Activated T-helper 9 cell treated with anti-CD3 and anti-CD28 coated beads, Interleukin-2, amount 50 U/mL, for 16 hours (primary cell): Measurements from ENCODE around the gene HSPA12B.

Experiments used
- DNase-seq: peaks from one replicate; pipeline ENCODE4 v3.0.0-alpha.2; 2020; ENCODE audit warnings: low read depth

HSPA12B gene

DNA sequence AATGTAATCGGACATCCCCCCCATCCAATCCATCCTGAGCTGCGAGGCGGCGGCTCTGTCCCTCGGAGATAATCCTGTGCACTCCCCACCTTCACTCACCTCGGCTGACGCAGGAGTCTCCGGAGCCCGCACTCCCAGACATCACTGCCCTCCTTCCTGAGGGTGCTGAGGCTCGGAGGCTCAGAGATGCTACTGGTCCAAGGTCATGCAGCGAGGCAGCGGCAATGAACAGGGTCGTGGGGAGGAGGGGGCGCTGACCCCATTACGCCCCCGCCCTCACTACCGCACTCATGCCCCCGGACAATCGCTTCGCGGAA lies 34.6 kb downstream of the HSPA12B start:
- DNase-seq: no peak

DNA sequence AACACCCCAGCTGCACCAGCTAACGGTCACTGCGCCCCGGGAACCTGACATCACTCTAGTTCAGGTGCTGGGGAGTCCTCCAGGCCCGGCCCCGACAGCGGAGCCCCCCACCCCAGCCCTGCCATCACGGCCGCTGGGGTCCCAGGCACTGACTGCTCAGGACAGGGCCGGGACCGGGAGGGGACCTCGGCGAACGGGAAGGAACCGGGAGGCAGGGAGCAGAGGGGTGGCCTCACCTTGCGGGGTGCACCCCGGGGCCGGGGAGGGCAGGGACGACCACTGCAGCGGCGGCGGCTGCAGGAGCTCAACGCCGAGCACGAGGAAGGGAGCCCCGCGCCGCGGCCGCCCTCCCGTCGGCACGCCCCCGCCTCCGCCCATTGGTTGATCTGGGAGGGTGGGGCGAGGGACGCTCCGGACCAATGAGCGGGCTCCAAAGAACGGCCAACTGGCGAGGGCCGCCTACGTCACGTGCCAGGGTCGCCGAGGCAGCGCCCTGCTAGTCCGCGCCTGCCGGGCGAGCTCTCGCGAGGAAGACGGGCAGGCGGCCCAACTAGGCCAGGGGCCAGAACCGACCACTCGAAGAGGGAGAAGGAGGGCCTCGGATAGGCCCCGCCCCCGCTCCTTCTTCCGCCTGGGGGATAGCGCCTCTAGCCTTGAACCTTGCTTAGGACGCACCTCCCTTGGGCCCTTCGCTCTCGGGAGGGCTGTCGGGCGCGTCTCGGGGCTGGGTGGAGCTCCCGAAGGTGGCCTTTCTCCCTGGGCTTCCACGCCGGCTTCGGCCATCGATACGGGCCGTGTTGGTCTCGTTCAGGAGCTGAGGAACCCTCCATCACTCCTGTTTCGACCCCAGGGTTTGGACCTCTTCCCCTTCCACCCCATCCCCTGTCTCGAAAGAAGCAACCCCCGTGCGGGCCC lies 35.2 kb downstream of the HSPA12B start, which contains the start of gene ADISSP:
Gene ADISSP (minus strand): TSS at position 327 of the 915 bp plus-strand sequence. CDS start 7,653 bp downstream, outside the sequence.
- peak; percentile 94 for DNase-seq

DNA sequence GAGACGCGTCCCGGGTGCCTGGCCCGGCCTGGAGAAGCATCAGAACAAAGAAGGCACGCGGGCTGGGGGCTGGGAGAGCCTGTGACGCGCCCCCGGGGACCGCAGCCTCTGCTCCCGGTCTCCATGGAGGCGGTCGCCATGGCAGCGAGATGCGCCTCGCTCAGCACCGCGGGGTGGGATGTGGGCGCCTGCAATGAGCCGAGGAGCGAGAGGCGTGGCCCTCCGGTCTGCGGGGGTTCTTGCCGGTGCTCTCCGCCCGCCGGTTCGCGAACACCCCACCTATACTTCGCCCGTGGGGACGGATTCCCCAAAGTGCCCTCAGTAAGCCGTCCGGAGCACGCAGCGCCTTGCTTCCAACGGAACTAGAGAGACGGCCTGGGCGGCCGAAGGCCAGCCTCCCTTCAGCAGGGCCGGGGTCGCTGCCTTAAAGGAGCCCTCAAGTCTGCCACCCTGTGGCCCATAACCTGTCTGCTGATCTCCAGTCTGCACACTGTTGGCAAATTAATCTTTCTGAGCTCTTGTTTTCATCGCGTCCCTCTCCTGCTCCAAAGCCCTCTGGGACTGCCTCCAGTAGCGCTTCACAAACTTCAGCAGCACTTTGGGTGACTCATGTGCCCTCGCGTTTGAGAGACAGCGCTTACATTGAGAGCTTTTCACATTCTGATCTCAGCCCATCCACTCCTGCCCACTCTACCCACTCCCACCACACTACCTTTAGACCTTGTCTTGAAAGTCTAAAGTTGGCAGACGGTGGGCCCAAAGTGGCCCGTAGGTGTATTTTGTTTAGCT lies 36.1 kb downstream of the HSPA12B start:
- DNase-seq: peak; percentile 75

DNA sequence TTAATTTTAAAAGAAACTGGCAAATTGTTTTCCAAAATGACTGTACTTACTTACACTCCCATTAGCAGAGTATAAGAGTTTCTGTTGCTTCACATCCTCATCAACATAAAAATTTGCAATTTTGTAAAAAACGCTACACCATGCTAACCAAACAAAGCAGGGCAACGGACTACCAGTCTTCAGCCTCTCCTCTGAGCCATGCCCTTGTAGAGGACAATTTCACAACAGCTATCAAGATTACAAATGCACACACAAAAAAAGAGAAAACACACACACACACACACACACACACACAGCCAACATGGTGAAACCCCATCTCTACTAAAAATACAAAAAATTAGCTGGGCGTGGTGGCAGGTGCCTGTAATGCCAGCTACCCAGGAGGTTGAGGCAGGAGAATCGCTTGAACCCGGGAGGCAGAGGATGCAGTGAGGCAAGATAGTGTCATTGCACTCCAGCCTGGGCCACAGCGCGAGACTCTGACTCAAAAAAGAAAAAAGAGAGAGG lies 39.1 kb downstream of the HSPA12B start:
- DNase-seq: no peak

DNA sequence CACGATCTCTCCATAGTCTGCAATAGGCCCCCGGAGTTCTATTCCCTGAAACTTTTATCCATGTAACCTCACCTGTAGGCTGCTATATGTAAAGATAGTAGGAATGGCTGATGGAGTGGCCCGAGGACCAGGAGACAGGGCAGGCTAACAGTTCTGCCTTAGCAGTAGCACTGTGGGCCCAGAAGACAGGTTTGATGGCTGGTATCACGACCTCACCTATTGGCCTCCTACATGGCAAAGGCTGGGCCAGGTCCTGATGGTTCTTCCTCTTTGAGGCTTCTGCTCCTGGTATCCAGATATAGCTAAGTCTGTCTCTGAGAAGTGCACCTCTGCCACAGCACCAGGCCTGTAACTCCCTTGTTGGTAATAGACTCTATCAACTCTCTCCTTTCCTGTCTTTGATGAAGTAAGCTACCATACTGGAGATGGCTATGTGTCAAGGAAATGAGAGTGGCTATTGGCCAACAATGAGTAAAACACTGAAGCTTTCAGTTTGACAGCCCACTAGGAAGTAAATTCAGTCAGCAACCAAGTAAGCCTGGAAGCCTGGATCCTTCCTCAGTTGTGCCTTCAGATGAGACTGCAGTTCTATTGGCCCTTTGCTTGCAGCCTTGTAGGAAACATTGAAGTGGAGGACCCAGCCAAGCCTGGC lies 43.1 kb downstream of the HSPA12B start:
- DNase-seq: no peak

DNA sequence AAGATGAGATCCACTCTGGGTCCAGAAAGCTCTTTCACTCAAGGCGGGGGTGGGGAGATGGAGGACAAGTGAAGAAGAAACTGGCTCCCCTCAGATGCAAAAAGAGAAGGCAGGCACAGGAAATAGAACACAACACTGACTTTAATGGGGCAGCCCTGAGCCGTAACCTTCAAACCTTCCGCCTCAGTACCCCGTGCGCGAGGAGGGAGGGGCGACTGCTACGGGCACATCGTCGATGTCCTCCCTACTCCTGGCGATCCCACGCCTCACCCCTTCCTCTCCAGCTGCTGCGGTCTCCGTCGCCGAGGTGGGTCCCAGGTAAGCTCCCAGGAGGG lies 44.9 kb downstream of the HSPA12B start:
- no peak for DNase-seq

DNA sequence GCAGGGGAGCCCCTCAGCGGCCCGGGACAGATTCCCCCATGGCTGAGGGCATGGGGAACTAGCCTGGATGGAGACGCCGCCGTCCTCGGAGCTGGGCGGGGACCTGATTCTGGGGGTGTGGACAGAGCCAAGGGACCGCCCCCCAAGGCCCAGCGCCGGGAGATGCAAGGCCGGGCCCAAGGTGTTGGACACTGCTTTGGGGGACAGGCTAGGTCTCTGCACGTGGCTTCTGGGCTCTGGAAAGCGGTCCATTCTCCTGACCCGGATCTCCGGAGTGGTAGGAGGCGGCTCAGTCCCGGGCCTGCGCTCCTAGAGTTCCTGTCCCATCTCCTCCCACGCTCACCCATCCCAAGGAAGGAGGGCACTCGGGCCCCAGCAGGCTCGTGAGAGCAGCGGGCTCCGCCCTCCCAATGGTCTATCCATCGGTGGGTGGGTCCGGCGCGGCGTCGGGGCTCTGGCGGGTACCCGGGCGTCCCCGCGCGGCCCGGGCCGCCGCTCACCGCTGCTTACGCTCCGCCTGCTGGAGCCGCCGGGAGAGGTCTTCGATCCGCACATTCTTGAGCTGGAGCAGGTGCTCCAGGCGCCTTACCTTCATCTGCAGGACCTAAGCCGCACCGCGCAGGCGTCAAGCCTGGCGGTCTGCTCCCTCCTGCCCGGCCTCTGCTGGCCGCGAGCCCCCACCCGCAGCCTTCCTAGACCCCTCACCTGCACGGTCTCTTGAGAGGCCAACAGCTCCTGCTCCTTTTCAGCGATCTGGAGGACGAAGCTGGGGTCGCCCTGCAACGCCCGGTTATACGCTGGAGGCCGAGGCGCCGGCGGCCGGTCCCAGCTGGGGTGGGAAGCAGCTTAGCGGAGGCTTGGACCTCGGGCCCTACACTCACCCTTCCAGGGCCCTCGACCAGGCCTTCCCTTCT lies 45.5 kb downstream of the HSPA12B start:
- DNase-seq: no peak

DNA sequence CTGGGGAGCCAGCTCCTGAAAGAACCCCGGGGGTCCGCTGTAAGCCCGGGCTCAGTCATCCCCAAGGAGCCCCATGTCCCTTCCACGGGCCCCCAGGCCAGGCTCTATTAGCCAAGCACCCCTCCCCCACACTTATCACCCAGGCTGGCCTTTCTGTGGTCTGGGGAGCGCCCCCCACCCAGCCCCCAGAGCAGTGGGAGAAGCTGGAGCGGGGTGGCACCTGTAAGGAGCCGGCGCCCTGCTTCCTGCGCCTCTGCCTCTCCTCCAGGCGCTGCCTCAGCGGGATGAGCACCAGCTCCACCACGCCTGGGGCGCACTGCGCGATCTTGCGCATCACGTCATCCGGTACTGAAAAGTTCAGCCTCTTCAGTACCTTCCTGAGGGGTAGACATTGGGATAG lies 46.5 kb downstream of the HSPA12B start:
- no peak for DNase-seq

DNA sequence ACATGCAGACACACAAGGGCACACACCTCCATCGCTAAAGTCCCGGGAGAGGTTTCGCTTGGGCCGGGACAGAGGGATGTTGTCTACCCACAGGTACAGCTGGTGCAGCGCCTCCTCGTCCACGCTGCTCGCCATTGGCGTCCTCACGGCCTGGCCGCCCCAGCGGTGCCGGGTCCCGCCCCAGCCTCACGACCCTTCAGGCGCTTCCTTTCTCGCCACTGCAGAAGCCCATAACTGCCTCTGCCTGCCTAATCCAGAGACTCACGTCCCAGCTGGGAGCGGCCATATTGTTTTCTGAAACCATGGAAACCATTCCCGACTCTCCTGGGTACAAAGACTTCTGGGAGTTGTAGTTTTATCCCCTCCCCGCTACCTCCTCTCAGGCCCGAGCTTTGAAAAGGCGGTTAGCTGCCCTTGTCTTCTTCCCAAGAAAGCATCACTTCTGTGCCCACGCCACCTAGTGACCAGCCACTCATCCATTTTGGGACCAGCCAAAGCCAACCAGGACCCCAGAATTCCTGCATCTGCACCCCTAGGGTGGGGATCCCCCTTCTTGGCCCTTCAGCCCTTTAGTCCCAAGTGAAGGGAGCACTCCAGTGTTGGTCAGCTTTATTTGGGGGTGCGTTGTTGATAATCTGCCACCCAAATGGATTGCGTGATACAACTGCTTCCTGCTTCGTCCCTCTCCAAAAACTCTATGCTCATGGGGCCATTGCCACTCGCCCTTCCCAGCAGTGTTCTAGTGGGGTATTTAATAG lies 48.8 kb downstream of the HSPA12B start, which contains the start of gene SPEF1:
Gene SPEF1 (minus strand): TSS at position 296 of the 758 bp plus-strand sequence. CDS start 161 bp downstream, at position 135.
- DNase-seq: no peak

DNA sequence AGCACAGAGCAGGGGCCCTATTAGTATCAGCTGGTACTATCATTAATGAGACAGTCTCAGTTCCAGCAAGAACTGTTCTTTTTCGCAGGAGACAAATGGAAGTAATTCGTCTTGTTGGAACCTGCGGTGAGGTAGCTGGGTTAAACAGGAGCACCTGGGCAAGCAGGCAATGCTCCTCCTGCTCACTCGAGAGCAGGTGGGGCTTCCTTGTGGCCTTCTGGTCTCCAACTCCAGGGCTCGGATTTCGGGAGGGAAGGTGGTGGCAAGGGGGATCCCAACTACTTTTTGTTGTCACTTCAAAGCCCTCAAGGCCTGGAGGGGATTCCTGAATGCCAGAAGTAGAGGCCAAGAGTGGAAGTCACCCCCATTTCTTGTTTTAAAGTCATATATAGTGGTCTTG lies 50.1 kb downstream of the HSPA12B start:
- no peak for DNase-seq

DNA sequence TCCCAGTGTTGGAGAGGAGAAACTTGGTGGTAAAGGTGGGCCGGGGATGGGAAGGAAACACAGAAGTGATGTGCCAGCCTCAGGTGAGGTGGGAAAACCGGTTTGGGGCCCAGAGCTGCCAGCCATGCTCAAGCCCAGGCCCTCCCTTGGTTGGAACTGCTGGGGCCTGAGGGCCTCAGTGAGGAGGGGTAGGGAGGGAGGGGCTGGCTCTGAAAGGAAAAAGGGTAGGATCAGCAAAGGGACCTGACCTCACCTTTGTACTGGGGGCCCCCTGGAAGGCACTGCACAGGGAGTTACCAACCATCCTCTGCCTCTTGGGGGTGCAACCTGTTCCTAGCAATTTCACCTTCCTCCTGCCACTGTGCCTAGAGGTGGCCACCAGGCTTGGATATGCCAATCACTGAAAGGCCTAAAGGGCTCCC lies 50.6 kb downstream of the HSPA12B start:
- no peak for DNase-seq

DNA sequence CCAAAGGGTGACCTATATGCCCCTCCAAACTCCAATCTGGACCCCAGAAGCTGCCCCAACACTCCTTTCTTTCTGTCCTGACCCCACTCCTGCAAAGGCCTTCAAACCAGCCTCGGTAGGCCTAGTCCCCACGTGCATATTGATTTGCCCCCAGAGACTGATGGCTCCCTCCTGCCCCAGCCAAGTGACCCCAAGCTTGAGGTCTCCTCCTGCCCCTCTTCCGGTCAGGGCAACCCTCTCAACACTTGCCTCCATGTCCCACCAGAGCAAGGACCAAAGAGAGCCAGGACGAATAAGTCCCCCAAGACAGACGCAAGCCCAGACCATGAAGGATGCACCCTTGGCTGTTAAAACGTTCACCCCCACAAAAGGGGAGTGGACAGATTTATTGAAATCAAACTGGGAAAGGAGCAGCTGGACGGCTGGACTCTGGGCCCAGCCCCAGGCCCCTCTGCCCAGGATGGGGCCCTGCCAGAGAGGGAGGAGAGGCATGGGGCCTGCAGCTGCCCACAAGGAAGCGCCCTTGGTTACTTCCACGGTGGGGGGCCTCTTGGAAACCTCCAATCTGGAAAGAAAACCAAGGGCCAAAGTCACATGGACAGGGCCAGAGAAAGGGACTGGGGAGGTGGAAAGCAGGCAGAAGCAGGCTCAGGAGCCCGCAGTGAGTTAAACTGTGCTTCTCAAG lies 51.2 kb downstream of the HSPA12B start:
- DNase-seq: no peak

DNA sequence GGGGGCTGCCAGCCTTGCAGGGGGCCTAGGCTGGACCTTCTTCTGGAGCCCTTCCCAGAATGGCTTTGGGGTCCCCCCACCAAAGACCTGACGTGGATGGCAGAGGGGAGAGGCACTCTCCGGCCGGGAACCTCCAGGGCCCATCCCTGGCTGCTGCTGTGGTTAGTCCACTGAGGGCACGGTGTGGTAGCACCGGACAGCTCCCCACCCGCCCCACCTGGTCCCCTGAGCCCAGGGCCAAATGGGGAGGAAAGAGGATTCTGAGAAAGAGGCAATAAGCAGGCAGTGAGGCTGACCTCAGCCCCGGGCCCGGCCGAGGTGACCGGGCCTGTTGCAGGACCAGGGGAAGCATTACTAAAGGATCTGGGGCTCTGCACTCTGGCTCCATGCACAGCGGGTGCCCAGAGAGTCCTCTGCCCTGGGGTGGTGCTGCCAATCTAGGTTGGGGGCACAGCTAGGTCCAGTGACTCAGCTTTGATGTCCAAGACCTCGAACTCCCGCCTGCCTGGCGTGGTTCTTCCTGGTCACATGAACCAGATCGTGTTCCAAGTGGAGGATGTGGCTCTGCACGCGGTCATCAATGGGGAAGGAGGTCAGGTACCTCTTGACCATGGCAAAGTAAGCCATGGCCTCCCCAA lies 51.9 kb downstream of the HSPA12B start:
- no peak for DNase-seq

DNA sequence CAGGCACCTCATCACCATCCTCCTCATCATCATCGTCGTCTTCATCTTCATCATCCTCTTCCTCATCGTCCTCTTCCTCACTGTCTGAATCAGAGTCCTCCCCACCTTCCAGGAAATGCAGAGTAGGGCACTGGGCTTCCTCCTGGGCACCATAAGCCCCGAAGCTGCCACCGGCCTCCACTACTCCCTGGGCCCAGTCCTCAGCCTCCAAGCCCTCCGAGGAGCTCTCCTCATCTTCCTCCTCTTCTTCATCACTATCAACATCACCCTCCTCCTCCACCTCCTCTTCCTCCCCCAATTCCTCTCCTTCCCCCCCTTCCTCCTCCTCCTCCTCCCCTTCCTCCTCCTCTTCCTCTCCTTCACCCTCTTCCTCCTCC lies 52.4 kb downstream of the HSPA12B start:
- no peak for DNase-seq

DNA sequence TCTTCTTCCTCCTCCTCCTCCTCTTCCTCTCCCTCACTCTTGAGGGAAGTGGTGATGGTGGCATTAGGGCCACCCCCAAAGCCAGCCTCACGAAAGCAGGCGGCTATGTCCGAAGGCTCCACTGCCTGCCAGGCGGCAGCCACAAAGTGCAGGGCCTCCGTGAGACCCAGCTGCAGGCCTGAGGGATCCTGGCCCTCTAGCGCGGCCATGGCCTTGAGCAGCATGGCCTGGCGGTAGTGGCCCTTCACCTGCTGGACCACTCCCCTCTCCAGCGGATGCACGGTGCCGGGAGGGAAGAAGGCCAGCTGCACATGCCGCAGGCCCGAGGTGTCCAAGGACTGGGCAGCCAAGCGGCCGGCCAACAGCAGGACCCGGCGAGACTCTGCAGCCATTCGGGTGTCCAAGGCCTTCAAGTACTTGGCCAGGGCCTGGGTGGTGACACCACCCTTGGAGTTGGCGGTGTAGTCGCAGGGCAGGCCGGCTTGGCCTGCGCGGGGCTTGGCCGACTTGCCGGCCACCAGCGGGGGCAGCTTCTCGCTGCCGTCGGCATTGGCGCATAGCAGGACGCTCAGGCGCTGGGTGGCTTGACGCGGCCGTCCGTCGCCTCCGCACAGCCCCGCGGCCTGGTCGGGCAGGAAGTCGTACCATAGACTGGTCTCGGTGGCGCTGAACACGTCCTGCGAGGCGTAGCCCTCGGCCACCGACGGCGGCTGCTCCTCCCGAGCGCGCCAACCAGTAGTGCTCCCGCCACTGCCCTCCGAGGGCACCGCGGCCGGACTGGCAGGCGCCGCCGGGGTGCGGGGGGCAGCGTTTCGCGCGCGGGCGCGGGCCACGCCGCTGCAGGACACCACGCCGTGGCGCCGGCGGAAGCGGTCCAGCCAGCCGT lies 53.0 kb downstream of the HSPA12B start:
- DNase-seq: no peak

DNA sequence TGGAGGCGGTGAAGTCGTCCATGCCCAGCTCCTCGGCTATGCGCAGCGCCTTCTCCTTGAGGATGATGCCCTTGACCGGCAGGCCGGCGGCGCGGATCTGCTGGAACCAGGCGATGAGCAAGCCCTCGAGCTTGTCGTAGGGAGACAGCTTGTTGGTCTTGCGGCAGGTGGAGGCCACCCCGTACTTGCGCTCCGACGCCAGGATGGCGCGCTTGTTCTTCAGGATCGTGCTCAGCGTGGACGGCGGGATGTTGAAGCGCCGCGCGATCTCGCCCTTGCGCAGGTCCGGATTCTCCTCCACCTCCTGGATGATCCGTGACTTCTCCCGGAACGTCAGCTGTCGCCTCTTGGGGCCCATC lies 53.6 kb downstream of the HSPA12B start:
- DNase-seq: no peak

DNA sequence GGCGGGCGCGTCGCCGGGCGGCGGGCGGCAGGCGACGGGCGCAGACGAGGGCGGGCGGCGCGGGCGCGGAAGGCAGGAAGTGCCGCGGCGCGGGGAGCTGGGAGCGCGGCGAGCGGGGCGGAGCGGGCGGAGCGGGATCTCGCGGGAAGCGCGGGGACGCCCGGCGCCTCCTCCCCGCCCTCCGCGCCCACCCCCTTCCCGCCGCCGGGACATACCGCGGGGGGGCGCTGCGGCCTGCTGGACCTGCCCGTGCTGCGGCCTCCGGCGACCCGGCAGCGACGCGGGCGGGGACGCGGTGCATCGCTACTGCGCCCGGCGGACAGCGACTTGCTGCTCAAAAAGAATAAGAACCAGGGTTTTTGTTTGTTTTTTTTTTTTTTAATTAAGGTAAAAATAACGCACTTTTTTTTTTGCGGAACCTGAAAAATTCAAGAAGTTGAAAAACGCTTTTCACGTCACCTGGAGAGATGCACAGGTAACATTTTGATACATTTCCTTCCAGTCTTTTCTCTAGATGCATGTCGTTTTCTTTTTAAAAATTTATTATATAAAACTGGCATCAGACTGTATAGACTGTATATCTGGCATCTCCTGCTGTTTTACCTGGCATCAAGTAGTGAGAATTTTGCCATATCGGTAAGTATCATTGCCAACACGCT lies 54.3 kb downstream of the HSPA12B start, which contains the start of gene CENPB:
Gene CENPB (minus strand): TSS at position 76 of the 659 bp plus-strand sequence. CDS start 257 bp downstream, outside the sequence.
- peak; percentile 90 for DNase-seq
